NCI-H146 treated with DMSO at 0.1 percent for 48 hours (cell line): Measurements from ENCODE around the gene SNAPC2.
"Not testable (repeated sequence)": the region's sequence is repeated elsewhere in the genome, so short reads cannot be mapped to it uniquely, and the experiment has no call there.

Source experiments
- DNase-seq: peaks from one replicate; lab custom pipeline; 2025; ENCODE audit not compliant: unreplicated experiment; lab: John Stamatoyannopoulos, UW

The SNAPC2 gene

DNA sequence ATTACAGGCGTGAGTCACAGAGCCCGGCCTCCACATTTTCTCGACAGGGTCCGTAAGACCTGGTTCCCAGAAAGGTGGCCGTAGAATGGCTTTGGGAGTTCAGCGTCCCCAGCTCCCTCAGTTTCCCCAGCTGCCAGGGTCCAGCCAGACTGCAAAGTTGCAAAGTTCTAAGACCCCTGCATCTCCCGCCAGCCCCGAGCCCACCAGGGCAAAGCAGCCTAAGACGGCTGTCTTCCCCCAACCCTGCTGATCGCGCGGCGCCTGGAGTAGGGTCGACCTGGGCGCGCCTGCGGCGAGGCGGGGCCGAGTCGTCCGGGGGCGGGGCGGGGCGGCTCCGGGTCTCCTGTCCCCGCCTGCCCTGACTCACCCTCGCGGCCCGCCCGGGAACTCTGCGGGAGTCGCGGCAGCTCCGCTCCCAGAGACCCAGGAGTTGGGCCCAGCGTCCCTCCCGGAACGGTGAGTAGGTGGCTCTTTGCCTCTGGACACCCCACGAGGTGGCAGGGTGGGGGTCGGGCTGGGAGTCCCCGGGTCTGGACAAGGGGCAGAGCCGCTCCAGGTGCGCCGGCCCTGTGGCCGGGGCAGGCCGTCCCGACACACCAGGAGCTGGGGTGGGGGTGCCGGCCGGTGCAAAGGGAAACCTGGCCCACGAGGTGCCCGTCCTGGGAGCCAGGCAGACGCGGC lies 31.9 kb upstream of the SNAPC2 start, which contains the start of gene LRRC8E:
Gene LRRC8E (plus strand): TSS at position 366 of the 681 bp plus-strand sequence. CDS start 7,094 bp downstream, outside the sequence.
- no peak for DNase-seq

- DNase-seq: no peak
Observed at GRCh38 chr19:7888826-7889217, 31.3 kb upstream of the SNAPC2 start.

DNA sequence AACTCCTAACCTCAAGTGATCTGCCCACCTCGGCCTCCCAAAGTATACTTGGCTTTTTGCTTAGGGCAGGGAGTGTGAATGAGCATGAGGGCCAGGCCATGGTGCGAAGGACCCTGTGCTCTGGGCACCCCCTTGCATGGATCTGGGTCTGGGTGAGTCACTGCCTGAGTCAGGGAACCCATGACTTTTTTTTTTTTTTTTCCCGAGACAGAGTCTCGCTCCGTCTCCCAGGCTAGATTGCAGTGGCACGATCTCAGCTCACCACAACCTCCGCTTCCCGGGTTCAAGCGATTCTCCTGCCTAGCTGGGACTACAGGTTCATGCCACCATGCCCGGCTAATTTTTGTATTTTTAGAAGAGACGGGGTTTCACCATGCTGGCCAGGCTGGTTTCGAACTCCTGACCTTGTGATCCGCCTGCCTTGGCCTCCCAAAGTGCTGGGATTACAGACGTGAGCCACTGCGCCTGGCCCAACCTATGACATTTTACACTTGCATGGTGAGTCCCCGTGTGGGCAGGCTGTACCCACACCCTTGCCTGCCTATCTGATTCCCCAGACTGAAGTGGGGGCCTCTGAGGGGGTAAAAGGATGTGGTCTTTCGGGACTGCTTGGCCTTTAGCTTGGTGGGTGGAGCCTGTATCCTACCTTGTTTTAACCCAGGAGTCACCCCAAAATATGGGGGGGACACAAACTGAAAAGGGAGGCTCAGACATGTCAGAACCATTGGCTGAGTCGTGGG lies 26.6 kb upstream of the SNAPC2 start:
- not testable (repeated sequence) for DNase-seq

- DNase-seq: no peak
Observed at GRCh38 chr19:7894612-7895309, 25.4 kb upstream of the SNAPC2 start.

DNA sequence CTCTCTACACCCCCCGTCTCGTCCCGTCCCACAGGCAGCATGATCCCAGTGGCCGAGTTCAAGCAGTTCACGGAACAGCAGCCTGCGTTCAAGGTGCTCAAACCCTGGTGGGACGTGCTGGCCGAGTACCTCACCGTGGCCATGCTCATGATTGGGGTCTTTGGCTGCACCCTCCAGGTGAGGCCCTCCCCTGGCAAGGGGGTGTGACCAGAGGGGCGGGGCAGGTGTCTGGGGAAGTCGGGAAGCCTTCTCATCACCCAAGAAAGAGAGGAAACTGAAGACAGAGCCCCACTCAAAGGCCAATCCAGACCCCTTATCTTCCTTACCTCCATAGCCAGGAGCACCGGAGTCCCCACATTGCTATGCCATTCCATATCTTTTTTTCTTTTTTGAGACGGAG lies 24.6 kb upstream of the SNAPC2 start:
- no peak for DNase-seq

DNA sequence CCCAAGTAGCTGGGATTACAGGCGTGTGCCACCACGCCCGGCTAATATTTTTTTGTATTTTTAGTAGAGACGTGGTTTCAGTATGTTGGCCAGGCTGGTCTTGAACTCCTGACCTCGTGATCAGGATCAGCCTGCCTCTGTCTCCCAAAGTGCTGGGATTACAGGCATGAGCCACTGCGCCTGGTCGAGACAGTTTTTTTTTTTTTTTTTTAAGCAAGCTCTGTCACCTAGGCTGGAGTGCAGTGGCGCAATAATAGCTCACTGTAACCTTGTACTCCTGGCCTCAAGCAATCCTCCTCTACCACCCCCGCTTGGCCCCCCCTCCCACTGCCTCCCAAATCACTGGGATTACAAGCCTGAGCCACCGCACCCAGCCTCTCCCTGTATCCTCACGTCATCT lies 22.8 kb upstream of the SNAPC2 start:
- DNase-seq: no peak

GRCh38 chr19:7898967-7899366 lies 21.2 kb upstream of the SNAPC2 start:
- no peak for DNase-seq

DNA sequence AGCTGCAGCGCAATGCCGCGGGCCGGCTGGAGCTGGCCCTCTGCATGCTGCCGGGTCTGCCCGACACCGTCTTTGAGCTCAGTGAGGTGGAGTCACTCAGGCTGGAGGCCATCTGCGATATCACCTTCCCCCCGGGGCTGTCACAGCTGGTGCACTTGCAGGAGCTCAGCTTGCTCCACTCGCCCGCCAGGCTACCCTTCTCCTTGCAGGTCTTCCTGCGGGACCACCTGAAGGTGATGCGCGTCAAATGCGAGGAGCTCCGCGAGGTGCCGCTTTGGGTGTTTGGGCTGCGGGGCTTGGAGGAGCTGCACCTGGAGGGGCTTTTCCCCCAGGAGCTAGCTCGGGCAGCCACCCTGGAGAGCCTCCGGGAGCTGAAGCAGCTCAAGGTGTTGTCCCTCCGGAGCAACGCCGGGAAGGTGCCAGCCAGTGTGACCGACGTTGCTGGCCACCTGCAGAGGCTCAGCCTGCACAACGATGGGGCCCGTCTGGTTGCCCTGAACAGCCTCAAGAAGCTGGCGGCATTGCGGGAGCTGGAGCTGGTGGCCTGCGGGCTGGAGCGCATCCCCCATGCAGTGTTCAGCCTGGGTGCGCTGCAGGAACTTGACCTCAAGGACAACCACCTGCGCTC lies 20.3 kb upstream of the SNAPC2 start:
- no peak for DNase-seq

DNA sequence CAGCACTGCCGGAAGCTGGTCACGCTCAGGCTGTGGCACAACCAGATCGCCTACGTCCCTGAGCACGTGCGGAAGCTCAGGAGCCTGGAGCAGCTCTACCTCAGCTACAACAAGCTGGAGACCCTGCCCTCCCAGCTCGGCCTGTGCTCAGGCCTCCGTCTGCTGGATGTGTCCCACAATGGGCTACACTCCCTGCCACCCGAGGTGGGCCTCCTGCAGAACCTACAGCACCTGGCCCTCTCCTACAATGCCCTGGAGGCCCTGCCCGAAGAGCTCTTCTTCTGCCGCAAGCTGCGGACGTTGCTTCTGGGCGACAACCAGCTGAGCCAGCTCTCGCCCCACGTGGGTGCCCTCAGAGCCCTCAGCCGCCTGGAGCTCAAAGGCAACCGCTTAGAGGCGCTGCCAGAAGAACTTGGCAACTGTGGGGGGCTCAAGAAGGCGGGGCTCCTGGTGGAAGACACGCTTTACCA lies 19.7 kb upstream of the SNAPC2 start:
- no peak for DNase-seq

DNA sequence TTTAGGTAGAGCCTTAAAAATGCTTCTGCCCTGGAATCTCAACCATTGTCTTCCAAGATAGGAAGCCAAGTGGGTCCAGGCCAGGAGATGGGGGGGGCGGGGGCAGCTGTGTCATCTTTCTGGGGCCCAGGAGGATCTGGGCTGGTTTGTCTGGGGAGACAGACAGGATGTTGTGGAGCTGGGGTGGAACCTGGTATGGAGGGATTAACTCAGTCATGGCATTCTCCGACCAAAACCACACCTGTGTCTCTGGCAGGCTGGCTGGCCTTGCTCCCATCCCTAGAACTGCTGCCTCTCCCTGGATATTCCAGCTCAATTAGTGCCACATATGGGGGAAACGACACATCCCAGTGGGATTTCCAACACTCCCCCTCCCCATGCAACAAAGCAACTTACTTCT lies 19.2 kb upstream of the SNAPC2 start:
- no peak for DNase-seq

DNA sequence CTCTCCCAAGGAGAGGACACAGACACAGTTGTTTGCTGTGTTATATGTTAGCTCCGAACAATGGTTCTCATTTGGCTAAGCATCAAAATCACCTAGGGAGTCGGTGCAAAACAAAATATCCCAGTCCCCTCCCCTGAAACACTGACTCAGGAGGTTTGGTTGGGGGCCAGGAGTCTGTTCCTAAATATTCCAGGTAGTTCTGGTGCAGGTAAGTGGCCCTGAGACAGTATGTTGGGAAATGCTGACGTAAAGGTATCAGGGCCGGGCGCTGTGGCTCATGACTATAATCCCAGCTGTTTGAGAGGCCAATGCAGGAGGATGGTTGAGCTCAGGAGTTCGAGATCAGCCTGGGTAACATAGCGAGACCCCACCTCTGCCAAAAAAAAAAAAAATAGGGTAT lies 18.8 kb upstream of the SNAPC2 start:
- DNase-seq: no peak

DNA sequence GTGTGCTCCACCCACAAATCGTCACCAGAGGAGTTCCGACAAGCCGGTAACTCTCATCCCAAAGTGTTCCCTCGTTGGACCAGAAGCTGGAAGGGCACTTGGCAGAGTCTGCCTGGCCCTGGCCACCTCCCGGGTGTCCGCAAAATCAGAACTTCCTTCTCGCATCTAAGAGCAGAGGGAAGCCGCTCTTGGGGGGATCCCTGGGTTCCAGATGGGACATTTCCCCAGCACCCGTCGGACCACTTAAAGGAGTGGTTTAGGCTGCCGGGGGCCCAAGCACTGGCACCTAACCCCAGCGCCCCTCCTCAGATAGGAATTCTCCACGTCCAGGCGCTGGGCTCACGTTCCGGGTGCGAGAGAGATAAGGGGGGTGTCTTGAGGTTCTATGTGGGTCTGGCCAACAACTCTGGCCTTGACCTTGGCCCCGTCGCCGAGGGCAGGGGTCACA lies 17.3 kb upstream of the SNAPC2 start:
- no peak for DNase-seq

- peak; percentile 91 for DNase-seq
Observed at GRCh38 chr19:7903244-7904073, 16.7 kb upstream of the SNAPC2 start, which contains the start of gene MAP2K7. Gene MAP2K7 (plus strand): TSS chr19:7903877. CDS start chr19:7903945, 68 bp downstream.

GRCh38 chr19:7904074-7905020 lies 15.8 kb upstream of the SNAPC2 start:
- DNase-seq: no peak

- DNase-seq: no peak
Observed at GRCh38 chr19:7905268-7905667, 14.9 kb upstream of the SNAPC2 start.

DNA sequence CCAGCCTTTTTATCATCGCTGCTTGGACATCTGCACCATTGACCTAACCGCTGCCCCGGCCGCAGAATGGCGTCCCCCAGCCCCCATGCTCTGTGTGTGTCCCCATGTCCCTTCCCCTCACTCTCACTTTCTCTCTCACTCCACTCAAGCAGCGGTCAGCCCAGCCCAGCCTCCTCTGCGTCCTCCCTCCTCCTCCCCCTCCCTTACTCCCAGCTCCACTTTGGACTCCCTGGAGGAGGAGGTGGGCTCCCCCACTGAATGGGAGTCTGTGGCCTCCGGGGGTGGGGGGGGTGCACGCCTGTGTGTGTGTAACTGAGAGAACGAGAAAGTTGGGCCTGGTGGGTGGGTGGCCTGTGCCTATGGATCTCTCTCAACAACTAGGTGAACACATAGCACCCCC lies 14.3 kb upstream of the SNAPC2 start:
- DNase-seq: no peak

DNA sequence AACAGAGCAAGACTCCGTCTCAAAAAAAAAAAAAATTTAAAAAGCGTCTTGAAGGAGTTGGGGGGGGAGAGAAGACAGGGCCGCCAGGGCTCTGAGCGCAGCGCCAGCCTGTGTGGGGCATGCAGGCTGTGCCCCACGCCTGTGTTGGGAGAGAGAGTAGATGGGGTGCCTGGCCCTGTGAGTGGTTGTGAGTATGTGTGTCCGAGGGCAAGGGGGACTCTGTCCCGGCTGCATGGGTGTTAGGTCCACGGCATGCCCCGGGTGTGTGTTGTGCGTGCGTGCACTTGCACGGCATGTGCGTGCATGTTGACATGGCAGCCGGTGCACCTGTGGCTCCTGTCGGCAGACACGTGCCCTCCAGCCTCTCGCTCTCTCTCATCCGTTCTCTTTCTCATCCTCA lies 13.0 kb upstream of the SNAPC2 start:
- DNase-seq: no peak

- DNase-seq: no peak
Observed at GRCh38 chr19:7907544-7907943, 12.6 kb upstream of the SNAPC2 start.

DNA sequence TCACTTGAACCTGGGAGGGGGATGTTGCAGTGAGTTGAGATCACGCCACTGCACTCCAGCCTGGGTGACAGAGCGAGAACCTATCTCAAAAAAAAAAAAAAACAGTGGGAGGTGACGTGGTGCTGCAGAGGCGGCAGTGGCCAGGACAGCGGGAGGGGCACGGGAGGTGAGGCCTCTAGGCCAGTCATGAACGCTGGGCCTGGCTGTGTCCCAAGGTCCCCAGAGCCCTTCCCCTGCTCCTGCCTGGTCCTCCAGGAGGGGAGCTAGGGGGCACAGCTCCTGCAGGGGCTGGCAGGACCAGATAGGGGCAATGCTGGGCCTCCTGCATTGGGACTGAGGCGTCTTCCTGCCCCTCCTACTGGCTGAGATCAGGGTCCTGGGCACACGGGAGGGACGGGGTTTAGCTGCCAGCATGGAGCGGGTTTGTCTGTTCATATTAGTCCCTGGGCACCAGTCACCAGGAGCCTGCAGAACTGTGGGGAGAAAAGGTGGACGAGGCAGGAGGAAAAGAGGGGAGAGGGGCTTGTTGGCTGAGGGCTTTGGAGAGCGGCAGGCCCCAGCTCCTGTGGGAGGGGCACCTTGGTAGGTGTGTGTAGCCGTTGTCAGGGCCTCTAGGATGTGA lies 11.9 kb upstream of the SNAPC2 start:
- DNase-seq: no peak
